ENCODE results near the gene TSPEAR. TPM values are rescaled to one million over a fixed set of nuclear protein-coding genes. Genes with fewer than 3 reads are reported as not detected.
"Not testable (repeated sequence)": the region's sequence is repeated elsewhere in the genome, so short reads cannot be mapped to it uniquely, and the experiment has no call there.

TSPEAR gene
- total RNA-seq, 1 experiment from 2014 or later, result not detected

GRCh38 chr21:44564886-44565598, 146.3 kb downstream of the TSPEAR start:
- intact Hi-C loops (cut with micrococcal nuclease; ENCODE audit: unreplicated experiment) (no loop called here), in situ Hi-C loops (cut with HindIII; ENCODE audit: low pct_unique_long_range_greater_than_20kb, low sequenced_read_pairs) (no loop called here)
- H3K27me3 ChIP-seq (ENCODE audit: control insufficient read depth, insufficient read depth, low read length), result no peaks in the 10 kb centered on the region
- POLR2A ChIA-PET, result no interaction called here
- H3K36me3 ChIP-seq (ENCODE audit: control insufficient read depth, insufficient read depth, low read length), result no peaks in the 10 kb centered on the region
- CTCF ChIA-PET, result no interaction called here
- no peak for ATAC-seq
- no peak for DNase-seq (ENCODE audit: low read depth, low spot score)
- BruUV-seq (replicated peaks), result no TSS peak
- H3K27ac ChIP-seq (ENCODE audit: low read length), result no peak overlapping the region
- no peaks in the 10 kb centered on the region for H3K9me3 ChIP-seq (ENCODE audit: control insufficient read depth, insufficient read depth, low read depth, low read length)
- no peak overlapping the region for H3K4me3 ChIP-seq (ENCODE audit: low read depth in 2 of 2, low read length in 2 of 2)
- TF ChIP-seq SIN3A (IDR thresholded peaks at IDR 0.05; ENCODE audit: borderline replicate concordance, insufficient read depth, low read depth, low read length) (no peak), CTCF (IDR thresholded peaks at IDR 0.05) (no peak), POLR2AphosphoS5 (IDR thresholded peaks at IDR 0.05; ENCODE audit: low read depth, low read length) (no peak), TCF7L2 (IDR thresholded peaks at IDR 0.05; ENCODE audit: low read depth, low read length) (no peak), REST (IDR thresholded peaks at IDR 0.05; ENCODE audit: insufficient read depth in 1 of 2, low read depth in 2 of 2, low read length in 1 of 2) (no peak)
- H3K4me1 ChIP-seq (ENCODE audit: control insufficient read depth, insufficient read depth, low read length), result no peaks in the 10 kb centered on the region

GRCh38 chr21:44564099-44564498, 147.3 kb downstream of the TSPEAR start:
- TF ChIP-seq SIN3A (IDR thresholded peaks at IDR 0.05; ENCODE audit: borderline replicate concordance, insufficient read depth, low read depth, low read length), result no peak
- TF ChIP-seq TCF7L2 (IDR thresholded peaks at IDR 0.05; ENCODE audit: low read depth, low read length), result no peak
- Histone ChIP-seq H3K27ac (ENCODE audit: low read length) (no peak overlapping the region), H3K27me3 (ENCODE audit: control insufficient read depth, insufficient read depth, low read length) (no peaks in the 10 kb centered on the region), H3K9me3 (ENCODE audit: control insufficient read depth, insufficient read depth, low read depth, low read length) (no peaks in the 10 kb centered on the region), H3K36me3 (ENCODE audit: control insufficient read depth, insufficient read depth, low read length) (no peaks in the 10 kb centered on the region), H3K4me3 (ENCODE audit: low read depth in 2 of 2, low read length in 2 of 2) (no peak overlapping the region), H3K4me1 (ENCODE audit: control insufficient read depth, insufficient read depth, low read length) (no peaks in the 10 kb centered on the region)
- ATAC-seq (no peak), DNase-seq (ENCODE audit: low read depth, low spot score) (no peak)
- BruUV-seq (replicated peaks), result no TSS peak
- in situ Hi-C loops (cut with HindIII; ENCODE audit: low pct_unique_long_range_greater_than_20kb, low sequenced_read_pairs), result no loop called here
- intact Hi-C loops (cut with micrococcal nuclease; ENCODE audit: unreplicated experiment), result no loop called here
- ChIA-PET POLR2A (interaction anchor here (0.6 kb wide), 1 partner anchor 635 kb away, joined by 3 read pairs; no protein-coding TSS in a partner anchor), CTCF (no interaction called here)

GRCh38 chr21:44558695-44559094, 152.7 kb downstream of the TSPEAR start, which contains the start of gene KRTAP10-3:
KRTAP10-3 (minus strand) TSS chr21:44558795; CDS start chr21:44558715, 80 bp downstream.
- in situ Hi-C loops (cut with HindIII; ENCODE audit: low pct_unique_long_range_greater_than_20kb, low sequenced_read_pairs) (no loop called here), intact Hi-C loops (cut with micrococcal nuclease; ENCODE audit: unreplicated experiment) (no loop called here)
- ATAC-seq (no peak), DNase-seq (ENCODE audit: low read depth, low spot score) (no peak)
- BruUV-seq (replicated peaks), result no TSS peak
- TF ChIP-seq SIN3A (IDR thresholded peaks at IDR 0.05; ENCODE audit: borderline replicate concordance, insufficient read depth, low read depth, low read length), result no peak
- no peak for TF ChIP-seq REST (IDR thresholded peaks at IDR 0.05; ENCODE audit: insufficient read depth in 1 of 2, low read depth in 2 of 2, low read length in 1 of 2)
- no peak for TF ChIP-seq POLR2AphosphoS5 (IDR thresholded peaks at IDR 0.05; ENCODE audit: low read depth, low read length)
- POLR2A ChIA-PET, result no interaction called here
- Histone ChIP-seq H3K4me3 (ENCODE audit: low read depth in 2 of 2, low read length in 2 of 2) (no peak within 1 kb of the TSS), H3K36me3 (ENCODE audit: control insufficient read depth, insufficient read depth, low read length) (no peaks in the 10 kb centered on the region), H3K27me3 (ENCODE audit: control insufficient read depth, insufficient read depth, low read length) (no peaks in the 10 kb centered on the region), H3K4me1 (ENCODE audit: control insufficient read depth, insufficient read depth, low read length) (no peaks in the 10 kb centered on the region), H3K9me3 (ENCODE audit: control insufficient read depth, insufficient read depth, low read depth, low read length) (no peaks in the 10 kb centered on the region), H3K27ac (ENCODE audit: low read length) (no peak within 1 kb of the TSS)
- CTCF ChIA-PET, result no interaction called here

- ATAC-seq; POLR2A ChIA-PET; BruUV-seq (replicated peaks): not testable (repeated sequence)
These were observed 153.1 kb downstream of the TSPEAR start for GRCh38 chr21:44558329-44558675.

More at GRCh38 chr21:44558329-44558675, 153.1 kb downstream of the TSPEAR start:
- CTCF ChIA-PET; DNase-seq (ENCODE audit: low read depth, low spot score); H3K9me3 ChIP-seq (ENCODE audit: control insufficient read depth, insufficient read depth, low read depth, low read length); H3K27me3 ChIP-seq (ENCODE audit: control insufficient read depth, insufficient read depth, low read length); H3K4me3 ChIP-seq (ENCODE audit: low read depth in 2 of 2, low read length in 2 of 2); H3K27ac ChIP-seq (ENCODE audit: low read length); H3K36me3 ChIP-seq (ENCODE audit: control insufficient read depth, insufficient read depth, low read length); H3K4me1 ChIP-seq (ENCODE audit: control insufficient read depth, insufficient read depth, low read length); in situ Hi-C loops (cut with HindIII; ENCODE audit: low pct_unique_long_range_greater_than_20kb, low sequenced_read_pairs); intact Hi-C loops (cut with micrococcal nuclease; ENCODE audit: unreplicated experiment): not testable (repeated sequence)
